Type B pancreatic cell (in vitro differentiated cells): ENCODE results near the gene STK36. TPM values are rescaled to one million over a fixed set of nuclear protein-coding genes. Genes with fewer than 3 reads are reported as not detected.

Experiments used
- DNase-seq: peaks from one replicate; pipeline ENCODE4 v3.0.0; 2021; ENCODE audit warnings: mixed read lengths; ENCODE audit not compliant: unreplicated experiment; ENCODE audit errors: extremely low spot score
- H3K27ac Mint-ChIP-seq: 2 replicates; pipeline ENCODE4 v1.8.0; 2021; ENCODE audit warnings: mild to moderate bottlenecking, mixed read lengths
- H3K27me3 Mint-ChIP-seq: 2 replicates; pipeline ENCODE4 v1.8.0; 2021; ENCODE audit warnings: mixed read lengths
- H3K36me3 Mint-ChIP-seq: 2 replicates; pipeline ENCODE4 v1.8.0; 2021; ENCODE audit warnings: mixed read lengths
- H3K4me1 Mint-ChIP-seq: one replicate; pipeline ENCODE4 v1.8.0; 2021; ENCODE audit warnings: mixed read lengths; ENCODE audit not compliant: unreplicated experiment
- H3K4me3 Mint-ChIP-seq: 2 replicates; pipeline ENCODE4 v1.8.0; 2021; ENCODE audit warnings: mild to moderate bottlenecking, mixed read lengths
- H3K9me3 Mint-ChIP-seq: 2 replicates; pipeline ENCODE4 v1.8.0; 2021; ENCODE audit warnings: mixed read lengths
- CTCF ChIP-seq: fragments of 200-600 bp; sonication (generic); conservative IDR thresholded peaks from 2 replicates; pipeline ENCODE4 v1.5.0; 2021; ENCODE audit warnings: antibody characterized with exemption, mild to moderate bottlenecking
- total RNA-seq: library from RNA; stranded (reverse); gene quantifications from 2 replicates; pipeline ENCODE4 v1.2.1, GENCODE V29; 2021; ENCODE audit warnings: low replicate concordance

Gene STK36
- total RNA-seq, 1 donor from 2014 or later, result 102 TPM

GRCh38 chr2:218732761-218733158, 60.9 kb downstream of the STK36 start:
- Mint-ChIP-seq H3K9me3 (peaks cover 2% of the 10 kb centered on the region), H3K27me3 (no peaks in the 10 kb centered on the region), H3K4me1 (peaks cover 6% of the 10 kb centered on the region), H3K4me3 (no peak overlapping the region), H3K27ac (no peak overlapping the region), H3K36me3 (peaks cover 26% of the 10 kb centered on the region)
- TF ChIP-seq CTCF, result no peak
- no peak for DNase-seq

GRCh38 chr2:218733171-218734021, 61.5 kb downstream of the STK36 start:
- H3K9me3 Mint-ChIP-seq, result no peaks in the 10 kb centered on the region
- TF ChIP-seq CTCF, result no peak
- DNase-seq, result no peak
- no peak overlapping the region for H3K4me3 Mint-ChIP-seq
- peaks cover 29% of the 10 kb centered on the region for H3K36me3 Mint-ChIP-seq
- H3K4me1 Mint-ChIP-seq, result peaks cover 6% of the 10 kb centered on the region
- no peak overlapping the region for H3K27ac Mint-ChIP-seq
- no peaks in the 10 kb centered on the region for H3K27me3 Mint-ChIP-seq

- no peak overlapping the region for H3K4me3 Mint-ChIP-seq
- peaks cover 6% of the 10 kb centered on the region for H3K4me1 Mint-ChIP-seq
- H3K9me3 Mint-ChIP-seq, result no peaks in the 10 kb centered on the region
- peaks cover 26% of the 10 kb centered on the region for H3K36me3 Mint-ChIP-seq
- no peak overlapping the region for H3K27ac Mint-ChIP-seq
- TF ChIP-seq CTCF, result no peak
- DNase-seq, result no peak
- no peaks in the 10 kb centered on the region for H3K27me3 Mint-ChIP-seq
These were observed 62.5 kb downstream of the STK36 start for GRCh38 chr2:218734190-218734975.

- TF ChIP-seq CTCF, result no peak
- DNase-seq, result no peak
- H3K4me1 Mint-ChIP-seq, result peaks cover 3% of the 10 kb centered on the region
- no peak overlapping the region for H3K4me3 Mint-ChIP-seq
- no peaks in the 10 kb centered on the region for H3K9me3 Mint-ChIP-seq
- no peak overlapping the region for H3K27ac Mint-ChIP-seq
- H3K36me3 Mint-ChIP-seq, result peaks cover 28% of the 10 kb centered on the region
- H3K27me3 Mint-ChIP-seq, result no peaks in the 10 kb centered on the region
These were observed 64.6 kb downstream of the STK36 start for GRCh38 chr2:218736531-218736930.

GRCh38 chr2:218743068-218743467, 71.2 kb downstream of the STK36 start:
- Mint-ChIP-seq H3K9me3 (no peaks in the 10 kb centered on the region), H3K27ac (no peak overlapping the region), H3K4me1 (peaks cover 8% of the 10 kb centered on the region), H3K36me3 (peaks cover 49% of the 10 kb centered on the region), H3K4me3 (no peak overlapping the region), H3K27me3 (no peaks in the 10 kb centered on the region)
- TF ChIP-seq CTCF, result no peak
- no peak for DNase-seq
